Activated CD4-positive, alpha-beta T cell treated with anti-CD3 and anti-CD28 coated beads for 48 hours (primary cell): Measurements from ENCODE around the gene PAK1IP1.

Experiments used
- DNase-seq: peaks from one replicate; pipeline ENCODE4 v3.0.0-alpha.2; 2020

The PAK1IP1 gene

DNA sequence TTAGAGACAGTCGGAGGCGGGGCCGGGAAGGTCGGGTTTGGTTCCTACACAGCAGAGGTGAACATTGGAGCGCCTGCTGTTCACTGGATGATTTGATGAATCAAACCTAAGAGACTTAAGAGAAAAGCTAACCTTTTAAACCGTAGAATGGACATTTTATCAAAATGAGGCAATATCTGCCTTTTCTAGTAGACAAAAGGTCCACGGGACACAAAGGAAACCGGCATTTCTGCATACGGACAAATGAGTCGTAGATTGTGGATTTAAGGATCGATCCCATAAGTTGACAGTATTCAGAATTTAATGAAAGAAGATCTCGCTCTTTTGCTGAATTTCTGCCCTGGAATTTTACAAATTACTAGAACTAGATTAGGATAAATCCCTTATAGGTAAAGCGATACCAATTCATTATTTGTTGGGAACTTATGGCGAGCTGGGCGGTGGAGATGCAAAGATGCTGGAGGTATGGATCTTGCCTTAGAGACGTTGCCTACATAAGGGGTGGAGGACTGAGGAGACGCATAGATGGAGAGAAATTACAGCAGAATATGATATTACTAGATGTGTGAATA, 400 bp downstream of the PAK1IP1 start:
- no peak for DNase-seq

DNA sequence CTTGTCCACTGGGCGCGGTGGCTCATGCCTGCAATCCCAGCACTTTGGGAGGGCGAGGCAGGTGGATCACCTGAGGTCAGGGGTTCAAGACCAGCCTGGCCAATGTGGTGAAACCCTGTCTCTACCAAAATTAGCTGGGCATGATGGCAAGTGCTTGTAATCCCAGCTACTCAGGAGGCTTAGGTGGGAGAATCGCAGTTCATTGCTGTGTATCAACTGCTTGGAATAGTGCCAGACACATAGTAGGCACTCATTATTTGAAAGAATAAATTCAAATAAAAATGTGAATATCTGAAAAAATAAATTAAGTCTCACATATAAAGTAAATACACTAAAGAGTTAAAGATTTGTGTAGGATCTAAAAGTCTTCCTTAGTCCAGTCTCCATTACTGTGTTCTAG, 1.9 kb downstream of the PAK1IP1 start:
- DNase-seq: no peak

DNA sequence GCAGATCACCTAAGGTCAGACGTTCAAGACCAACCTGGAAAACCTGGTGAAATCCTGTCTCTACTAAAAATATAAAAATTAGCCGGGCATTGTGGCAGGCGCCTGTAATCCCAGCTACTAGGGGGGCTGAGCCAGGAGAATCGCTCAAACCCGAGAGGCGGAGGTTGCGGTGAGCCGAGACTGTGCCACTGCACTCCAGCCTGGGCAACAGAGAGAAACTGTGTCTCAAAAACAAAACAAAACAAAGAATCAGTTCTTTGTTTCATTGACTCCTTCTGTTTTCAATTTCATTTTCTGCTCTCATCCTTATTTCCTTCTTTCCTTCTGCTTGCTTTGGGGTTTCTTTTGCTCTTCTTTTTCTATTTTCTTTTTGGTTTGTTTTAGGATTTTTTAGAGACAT, 19.2 kb downstream of the PAK1IP1 start:
- DNase-seq: no peak

DNA sequence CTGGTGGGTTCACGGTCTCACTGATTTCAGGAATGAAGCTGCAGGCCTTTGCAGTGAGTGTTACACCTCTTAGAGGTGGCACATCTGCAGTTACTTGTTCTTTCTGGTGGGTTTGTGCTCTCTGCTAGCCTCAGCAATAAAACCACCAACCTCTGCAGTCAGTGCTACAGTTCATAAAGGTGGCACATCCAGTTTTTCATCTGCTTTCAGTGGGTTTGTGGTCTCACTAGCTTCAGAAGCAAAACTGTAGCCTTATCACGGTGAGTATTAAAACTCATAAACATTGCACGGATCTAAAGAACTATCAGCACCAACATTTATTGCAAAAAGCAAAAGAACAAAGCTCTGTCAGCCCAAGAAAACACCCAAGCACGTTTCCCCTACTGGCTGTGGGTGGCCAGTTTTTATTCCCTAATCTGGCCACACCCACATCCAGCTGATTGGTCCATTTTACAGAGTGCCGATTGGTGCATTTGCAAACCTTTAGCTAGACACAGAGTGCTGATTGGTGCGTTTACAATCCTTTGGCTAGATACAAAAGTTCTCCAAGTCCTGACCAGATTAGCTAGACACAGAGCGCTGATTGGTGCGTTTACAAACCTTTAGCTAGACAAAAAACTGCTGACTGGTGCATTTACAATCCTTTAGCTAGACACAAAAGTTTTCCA, 24.7 kb downstream of the PAK1IP1 start:
- DNase-seq: peak; percentile 66

DNA sequence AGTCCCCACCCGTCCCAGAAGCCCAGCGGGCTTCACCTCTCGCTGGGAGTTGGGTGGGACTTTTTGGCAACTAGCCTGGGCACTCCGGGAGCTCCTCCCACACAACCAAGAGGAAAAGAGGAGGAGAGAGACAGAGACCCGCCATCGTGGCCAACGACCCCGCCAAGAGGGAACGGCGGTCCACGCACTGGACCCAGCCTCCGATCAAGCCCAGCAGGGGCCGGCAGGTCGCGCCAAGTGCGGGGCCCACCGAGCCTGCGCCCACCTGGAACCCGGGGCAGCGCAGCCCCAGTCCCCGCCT, 25.1 kb downstream of the PAK1IP1 start:
- no peak for DNase-seq

DNA sequence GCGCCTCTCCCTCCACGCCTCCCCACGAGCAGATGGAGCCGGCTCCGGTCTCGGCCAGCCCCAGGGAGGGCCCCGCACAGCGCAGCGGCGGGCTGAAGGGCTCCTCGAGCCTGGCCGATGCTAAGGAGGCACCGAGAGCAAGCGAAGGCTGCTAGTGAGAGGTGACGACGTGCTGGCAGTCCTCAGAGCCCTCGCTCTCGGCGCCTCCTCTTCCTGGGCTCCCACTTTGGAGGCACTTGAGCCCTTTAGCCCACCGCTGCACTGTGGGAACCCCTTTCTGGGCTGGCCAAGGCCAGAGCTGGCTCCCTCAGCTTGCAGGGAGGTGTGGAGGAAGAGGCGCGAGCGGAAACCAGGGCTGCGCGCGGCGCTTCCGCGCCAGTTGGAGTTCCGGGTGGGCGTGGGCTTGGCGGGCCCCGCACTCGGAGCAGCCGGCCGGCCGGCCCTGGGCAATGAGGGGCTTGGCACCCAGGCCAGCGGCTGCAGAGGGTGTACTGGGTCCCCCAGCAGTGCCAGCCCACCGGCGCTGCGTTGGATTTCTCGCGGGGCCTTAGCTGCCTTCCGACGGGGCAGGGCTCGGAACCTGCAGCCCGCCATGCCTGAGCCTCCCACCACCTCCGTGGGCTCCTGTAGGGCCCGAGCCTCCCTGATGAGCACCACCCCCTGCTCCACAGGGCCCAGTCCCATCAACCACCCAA, 25.6 kb downstream of the PAK1IP1 start:
- peak; percentile 64 for DNase-seq

DNA sequence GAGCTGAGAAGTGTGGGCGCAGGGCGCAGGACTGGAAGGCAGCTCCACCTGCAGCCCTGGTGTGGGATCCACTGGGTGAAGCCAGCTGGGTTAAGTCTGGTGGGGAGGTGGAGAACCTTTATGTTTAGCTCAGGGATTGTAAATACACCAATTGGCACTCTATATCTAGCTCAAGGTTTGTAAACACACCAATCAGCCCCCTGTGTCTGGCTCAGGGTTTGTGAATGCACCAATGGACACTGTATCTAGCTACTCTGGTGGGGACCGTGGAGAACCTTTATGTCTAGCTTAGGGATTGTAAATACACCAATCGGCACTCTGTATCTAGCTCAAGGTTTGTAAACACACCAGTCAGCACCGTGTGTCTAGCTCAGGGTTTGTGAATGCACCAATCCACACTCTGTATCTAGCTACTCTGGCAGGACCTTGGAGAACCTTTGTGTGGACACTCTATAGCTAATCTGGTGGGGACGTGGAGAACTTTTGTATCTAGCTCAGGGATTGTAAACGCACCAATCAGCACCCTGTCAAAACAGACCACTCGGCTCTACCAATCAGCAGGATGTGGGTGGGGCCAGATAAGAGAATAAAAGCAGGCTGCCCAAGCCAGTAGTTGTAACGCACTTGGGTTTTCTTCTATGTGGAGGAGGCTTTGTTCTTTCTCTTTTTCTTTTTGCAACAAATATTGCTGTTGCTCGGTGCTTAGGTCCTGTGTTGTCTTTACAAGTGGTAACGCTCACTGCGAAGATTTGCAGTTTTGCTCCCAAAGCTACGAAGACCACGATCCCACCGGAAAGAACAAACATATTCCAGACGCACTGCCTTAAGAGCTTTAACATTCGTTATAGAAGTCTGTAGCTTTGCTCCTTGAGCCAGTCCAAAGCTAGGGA, 26.4 kb downstream of the PAK1IP1 start:
- DNase-seq: peak; percentile 58

DNA sequence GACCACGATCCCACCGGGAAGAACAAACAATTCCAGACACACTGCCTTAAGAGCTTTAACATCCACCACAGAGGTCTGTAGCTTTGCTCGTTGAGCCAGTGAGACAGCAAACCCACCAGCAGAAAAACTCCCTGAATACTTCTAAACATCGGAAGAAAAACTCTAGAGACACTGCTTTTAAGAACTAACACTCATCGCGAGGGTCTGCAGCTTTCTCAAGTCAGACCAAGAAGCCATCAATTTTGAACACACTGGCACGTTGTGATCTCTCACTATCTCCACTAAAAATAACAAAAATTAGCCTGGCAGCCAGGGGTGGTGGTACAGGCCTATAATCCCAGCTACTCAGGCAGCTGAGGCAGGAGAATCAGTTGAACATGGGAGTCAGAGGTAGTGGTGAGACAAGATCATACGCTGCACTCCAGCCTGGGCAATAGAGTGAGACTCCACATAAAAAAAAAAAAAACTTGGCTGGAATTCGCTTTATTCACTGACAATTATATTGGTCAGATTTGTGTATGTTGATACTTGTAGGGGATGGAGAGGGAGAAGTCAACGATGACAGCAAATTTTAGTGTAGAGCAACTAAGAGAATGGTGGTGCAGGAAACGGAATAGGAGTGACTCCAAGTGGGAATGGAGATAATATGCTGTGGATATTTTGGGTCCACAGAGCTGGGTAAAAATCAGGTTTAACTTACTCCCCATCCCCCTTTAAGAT, 27.2 kb downstream of the PAK1IP1 start:
- DNase-seq: no peak

DNA sequence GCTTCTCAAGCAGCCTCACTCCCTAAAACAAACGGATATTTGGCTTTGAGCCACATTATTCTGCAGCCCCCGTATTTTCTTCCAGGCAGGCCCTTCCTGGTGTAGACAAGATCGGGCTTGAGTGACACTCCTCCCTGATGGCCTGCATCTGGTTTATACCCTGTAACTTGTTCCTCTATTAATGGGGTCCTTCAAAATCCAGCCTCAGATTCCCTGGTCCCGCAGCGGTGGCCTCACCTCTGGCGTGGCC, 27.7 kb downstream of the PAK1IP1 start:
- DNase-seq: no peak

DNA sequence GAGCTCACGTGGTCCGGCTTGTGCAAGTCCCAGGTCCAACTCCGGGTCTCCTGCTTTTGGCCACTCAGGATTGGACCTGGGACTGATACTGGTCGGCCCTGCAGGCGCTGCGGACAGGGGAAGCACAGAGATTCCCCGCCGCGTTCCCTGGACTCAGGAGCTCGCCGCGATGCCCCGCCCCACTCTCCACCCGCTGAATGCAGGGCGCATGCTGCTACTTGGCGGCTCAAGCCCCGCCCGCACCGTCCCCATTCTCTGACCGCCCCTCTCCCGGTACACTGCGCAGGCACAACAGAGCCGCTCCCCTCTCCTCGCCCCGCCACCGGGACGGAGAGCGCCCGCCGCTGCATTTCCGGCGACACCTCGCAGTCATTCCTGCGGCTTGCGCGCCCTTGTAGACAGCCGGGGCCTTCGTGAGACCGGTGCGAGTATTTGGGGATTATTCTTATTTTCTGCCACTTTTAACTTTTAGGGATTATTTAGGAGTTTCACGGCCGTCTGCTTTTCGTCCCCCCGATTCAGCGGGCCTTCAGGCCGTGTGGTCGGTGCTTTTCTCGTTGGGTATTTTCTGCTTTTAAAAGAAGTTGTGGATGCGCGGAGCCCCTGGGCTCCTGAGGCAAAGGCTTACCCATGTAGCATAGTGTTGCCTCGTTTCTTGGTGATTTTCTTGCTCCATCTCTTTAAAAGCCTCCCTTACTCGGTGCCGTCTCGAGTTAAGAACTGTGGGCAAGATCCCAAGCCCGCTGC, 28.2 kb downstream of the PAK1IP1 start, which contains the start of gene TMEM14C:
Gene TMEM14C (plus strand): TSS at position 251 of the 747 bp plus-strand sequence. CDS start 1,544 bp downstream, outside the sequence.
- peak; percentile 93 for DNase-seq

DNA sequence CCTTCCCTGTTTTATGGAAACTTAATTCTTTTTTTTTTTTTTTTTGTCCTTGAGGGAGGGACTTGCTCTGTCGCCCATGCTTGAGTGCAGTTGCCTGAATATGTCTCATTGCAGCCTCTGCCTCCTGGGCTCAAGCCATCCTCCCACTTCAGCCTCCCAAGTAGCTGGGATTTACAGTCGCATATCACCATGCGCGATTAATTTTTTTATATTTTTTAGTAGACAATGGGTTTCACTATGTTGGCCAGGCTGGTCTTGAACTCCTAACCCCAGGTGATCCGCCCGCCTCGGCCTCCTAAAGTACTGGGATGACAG, 28.8 kb downstream of the PAK1IP1 start:
- DNase-seq: no peak

DNA sequence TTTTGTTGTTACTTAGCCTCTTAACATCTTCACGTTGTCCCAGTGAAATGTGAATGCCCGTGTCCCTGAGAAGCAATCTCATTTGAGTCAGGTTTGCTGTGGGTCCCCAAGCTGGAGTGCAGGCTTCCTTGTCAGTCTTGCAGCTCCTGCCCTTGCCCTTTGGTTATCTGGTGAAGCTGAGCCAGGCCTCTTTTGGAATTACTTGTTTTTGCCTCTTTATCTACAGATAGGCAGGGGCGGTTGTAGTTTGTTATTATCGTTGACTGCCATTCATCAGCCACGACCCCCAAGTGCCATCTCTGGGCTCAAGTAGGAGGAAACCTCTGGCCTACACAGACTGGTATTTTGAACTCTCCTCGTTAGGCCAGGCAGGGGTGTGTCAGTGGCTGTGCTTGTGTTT, 30.3 kb downstream of the PAK1IP1 start:
- DNase-seq: no peak

DNA sequence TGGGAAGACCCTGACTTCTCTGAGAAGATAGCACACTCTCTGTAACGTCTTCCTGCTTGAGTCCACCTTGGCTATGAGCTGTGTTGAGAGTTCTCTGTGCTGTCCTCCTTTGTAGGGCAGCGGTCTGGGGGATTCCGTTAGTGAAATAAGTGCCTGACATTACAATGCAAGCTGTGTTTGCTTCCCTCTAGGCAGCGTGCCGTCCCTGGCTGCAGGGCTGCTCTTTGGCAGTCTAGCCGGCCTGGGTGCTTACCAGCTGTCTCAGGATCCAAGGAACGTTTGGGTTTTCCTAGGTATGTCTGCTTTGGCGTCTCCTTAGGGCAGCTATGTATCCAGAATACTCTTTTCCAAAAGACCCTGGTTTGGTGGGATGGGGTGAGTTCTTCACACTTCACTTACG, 30.9 kb downstream of the PAK1IP1 start:
- no peak for DNase-seq

DNA sequence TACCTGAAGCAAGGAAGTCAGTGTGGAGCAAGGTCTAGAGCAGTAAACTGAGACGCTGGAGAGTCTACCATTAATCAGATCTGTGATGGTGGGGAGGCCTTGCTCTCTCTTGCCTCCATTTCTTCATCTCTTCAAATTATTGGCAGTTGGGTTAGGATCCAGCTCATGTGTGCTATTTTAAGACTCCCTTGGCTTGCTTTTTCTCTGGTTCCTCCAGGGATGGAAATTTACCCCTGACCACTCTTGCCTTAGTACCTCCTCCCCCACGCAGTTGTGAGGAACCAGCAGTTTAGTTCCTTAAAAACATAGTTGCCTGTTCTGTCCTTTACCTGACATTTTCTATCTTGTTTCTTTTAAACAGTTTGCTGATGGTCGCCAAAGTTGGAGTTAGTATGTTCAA, 35.5 kb downstream of the PAK1IP1 start:
- no peak for DNase-seq

DNA sequence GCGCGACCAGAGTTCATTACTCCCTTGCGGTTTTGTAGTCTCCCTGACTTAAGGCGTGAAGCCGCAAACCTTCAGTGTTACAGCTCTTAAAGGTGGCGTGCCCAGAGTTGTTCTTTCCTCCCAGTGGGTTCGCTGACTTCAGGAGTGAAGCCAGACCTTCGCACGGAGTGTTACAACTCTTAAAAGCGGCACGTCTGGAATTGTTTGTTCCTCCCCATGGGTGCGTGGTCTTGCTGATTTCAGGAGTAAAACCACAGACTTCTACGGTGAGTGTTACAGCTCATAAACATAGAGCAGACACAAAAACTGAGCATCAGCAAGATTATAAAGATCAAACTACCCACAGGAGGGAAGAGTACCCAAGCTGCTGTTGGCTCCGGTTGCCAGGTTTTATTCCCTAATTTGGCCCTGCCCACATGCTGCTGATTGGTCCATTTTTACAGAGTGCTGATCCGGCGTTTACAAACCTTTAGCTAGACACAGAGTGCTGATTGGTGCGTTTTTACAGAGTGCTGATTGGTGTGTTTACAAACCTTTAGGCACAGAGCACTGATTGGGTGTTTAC, 38.5 kb downstream of the PAK1IP1 start:
- DNase-seq: no peak

DNA sequence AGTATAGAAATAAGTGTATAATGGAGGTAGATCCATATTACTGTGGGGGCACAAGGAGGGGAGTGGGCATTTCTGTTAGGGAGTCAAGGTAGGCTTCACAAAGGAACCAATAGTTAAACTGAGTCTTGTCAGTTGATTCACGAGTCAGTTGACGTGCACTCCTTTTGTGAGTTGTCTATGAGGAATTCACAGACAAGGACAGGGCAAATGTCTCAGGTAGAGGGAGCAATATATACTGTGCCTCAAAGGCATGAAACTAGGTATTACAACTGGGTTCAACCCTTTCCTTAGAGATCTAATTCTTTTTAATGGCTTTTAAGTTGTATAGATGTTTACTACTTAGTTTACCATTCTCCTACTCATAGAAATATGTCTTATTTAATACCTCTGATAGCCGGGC, 39.1 kb downstream of the PAK1IP1 start:
- DNase-seq: no peak

DNA sequence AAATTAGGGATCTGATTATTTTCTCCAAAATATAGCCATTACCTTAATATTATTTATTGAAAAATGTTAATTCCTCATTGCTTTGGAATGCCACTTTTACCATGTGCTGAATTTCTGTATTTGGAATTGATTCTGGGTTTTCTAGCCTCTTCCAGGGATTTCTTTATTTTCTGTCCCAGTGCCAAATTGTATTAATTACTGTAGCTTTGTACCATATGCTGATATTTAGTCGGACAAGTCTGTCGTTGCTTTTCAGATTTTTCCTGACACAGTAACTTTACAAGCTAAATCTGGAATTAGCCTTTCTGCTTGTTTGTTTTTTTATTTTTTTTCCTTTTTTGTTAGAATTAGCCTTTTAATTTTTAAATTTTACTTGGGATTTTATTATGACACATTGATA, 42.0 kb downstream of the PAK1IP1 start:
- DNase-seq: no peak

DNA sequence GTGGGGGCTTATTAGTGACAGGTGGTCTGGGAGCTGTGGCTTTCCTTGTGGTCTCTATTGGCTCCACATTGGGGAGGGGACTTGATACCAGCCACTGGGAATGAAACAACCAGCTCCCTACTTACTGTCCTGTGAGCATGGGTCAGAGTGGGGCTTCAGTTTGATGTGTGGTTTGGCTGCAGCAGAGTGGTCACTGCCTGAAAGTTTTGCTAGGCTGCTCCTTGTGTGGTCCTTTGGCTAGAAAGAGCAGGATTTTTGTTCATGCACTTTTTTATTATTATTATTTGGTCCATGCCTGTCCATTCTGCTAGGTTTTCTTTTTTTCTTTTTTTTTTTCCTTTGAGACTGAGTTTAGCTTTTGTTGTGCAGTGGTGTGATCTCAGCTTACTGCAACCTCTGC, 45.3 kb downstream of the PAK1IP1 start:
- no peak for DNase-seq

DNA sequence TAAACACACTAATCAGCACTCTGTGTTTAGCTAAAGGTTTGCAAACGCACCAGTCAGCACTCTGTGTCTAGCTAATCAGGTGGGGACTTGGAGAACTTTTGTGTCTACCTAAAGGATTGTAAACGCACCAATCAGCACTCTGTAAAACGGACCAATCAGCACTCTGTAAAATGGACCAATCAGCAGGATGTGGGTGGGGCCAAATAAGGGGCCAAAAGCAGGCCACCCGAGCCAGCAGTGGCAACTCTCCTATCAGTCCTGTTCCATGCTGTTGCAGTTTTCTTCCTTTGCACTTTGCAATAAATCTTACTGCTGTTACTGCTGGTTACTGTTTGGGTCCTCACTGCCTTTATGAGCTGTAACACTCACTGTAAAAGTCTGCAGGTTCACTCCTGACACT, 46.9 kb downstream of the PAK1IP1 start:
- DNase-seq: peak; percentile 21

DNA sequence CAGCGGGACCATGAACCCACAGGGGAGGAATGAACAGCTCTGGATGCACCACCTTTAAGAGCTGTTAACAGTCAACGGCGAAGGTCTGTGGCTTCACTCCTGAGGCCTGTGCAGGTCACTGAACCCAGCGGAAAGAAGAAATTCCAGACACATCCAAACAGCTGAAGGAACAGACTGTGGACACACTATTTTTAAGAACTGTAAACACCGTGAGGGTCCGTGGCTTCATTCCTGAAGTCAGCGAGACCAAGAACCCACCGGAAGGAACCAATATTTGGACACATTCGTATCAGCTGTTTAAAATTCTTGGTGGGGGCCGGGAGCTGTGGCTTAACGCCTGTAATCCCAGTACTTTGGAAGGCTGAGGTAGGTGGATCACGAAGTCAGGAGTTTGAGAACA, 47.5 kb downstream of the PAK1IP1 start:
- DNase-seq: no peak

DNA sequence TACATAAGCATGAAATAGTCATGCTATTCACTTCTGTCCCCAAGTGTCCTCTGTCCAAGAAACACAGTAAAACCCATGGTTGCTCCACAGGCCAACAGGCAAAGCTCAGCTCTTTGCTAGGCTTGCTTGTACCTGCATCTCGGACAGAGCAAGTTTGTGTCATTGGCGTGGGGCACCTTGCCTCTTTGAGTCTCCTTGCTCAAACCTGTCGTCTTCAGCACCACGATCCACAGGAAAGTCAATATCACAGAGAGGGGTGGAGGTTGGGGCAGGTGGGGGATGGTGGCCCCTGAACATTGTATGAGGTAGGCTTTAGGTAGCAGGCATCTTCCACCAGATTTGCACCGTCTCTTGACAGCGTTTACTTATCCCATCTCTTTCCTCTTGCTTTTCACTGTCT, 48.7 kb downstream of the PAK1IP1 start:
- no peak for DNase-seq

DNA sequence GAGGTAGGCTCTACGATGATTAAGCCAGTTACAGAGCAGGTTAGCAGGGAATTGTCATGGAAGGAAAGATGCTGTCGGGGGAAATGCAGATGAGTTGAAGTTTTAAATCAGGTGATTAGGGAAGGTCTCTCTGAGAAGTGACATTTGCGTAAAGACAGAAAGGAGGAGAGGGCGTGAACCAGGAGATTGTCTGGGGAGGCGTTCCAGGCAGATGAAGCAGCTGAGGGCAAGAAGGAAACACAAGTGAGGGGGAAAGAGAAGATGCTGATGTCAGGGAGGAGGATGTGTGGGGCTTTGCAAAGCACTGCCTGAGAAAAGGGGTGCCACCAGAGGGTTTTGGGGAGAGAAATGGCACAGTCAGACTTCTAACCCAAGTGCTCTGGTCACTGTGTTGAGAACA, 50.3 kb downstream of the PAK1IP1 start:
- DNase-seq: no peak

DNA sequence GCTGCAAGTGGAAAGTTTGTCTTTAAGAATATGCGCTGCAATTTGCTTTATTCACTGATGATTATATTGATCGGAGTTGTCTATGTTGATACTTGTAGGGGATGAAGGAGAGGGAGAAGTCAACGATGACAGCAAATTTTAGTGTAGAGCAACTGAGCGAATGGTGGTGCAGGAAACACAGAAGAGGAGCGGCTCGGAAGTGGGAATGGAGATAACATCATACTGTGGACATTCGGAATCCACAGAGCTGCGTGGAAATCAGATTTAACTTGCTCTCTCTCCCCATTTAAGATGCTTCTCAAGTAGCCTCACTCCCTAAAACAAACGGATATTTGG, 52.1 kb downstream of the PAK1IP1 start:
- DNase-seq: no peak
